Measurements from ENCODE around the gene MEF2C. TPM values are rescaled to one million over a fixed set of nuclear protein-coding genes. Genes with fewer than 3 reads are reported as not detected.
"Not testable (repeated sequence)": the region's sequence is repeated elsewhere in the genome, so short reads cannot be mapped to it uniquely, and the experiment has no call there.

Gene MEF2C
- total RNA-seq, 1 donor from 2014 or later: 125 TPM

DNA sequence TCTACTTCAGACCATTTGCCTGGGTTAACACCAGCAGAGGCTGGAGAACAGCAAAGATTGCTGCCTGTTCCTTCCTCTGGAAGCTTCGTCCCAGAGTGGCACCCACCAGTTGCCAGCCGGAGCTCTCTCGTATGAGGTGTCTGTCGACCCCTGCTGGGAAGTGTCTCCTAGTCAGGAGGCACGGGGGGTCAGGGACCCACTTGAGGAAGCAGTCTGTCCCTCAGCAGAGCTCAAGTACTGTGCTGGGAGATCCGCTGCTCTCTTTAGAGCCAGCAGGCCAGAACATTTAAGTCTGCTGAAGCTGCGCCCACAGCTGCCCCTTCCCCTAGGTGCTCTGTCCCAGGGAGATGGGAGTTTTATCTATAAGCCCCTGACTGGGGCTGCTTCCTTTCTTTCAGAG, 84.1 kb downstream of the MEF2C start:
- DNase-seq: not testable (repeated sequence)

DNA sequence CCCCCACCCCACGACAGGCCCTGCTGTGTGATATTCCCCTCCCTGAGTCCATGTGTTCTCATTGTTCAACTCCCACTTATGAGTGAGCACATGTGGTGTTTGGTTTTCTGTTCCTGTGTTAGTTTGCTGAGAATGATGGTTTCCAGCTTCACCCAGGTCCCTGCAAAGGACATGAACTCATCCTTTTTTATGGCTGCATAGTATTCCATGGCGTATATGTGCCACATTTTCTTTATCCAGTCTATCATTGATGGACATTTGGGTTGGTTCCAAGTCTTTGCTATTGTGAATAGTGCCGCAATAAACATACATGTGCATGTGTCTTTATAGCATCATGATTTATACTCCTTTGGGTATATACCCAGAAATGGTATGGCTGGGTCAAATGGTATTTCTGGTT, 89.2 kb downstream of the MEF2C start:
- DNase-seq: not testable (repeated sequence)

DNA sequence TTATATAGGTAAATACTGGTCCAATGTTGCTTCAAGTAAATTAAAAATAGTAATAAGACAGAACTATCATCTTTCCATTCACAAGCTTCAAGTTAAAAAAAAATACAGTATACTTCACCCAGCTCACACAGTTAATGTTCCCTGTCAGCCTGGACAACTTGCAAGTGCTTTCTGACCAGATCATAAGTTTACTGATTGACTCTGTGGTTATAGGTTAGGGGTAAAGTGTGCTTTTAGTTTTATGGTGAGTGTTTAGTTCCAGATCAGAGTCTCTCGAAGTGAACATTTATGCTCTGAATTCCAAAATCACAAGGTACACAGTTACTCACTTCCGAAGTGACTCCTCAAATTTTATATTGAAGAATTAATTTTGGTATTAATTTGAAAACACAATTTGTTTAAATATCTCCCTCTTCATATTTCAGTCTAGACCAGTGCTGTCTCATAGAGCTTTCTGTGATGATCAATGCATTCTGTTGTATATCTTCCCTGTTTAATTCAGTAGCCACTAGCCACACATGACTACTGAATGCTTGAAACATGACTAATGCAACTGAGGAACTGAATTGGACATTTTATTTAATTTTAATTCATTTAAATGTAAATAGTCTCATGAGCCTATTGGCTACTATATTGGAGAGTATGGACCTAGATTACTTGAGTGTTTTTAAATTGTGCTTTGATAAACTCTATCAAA, 90.7 kb downstream of the MEF2C start:
- no peak for DNase-seq

DNA sequence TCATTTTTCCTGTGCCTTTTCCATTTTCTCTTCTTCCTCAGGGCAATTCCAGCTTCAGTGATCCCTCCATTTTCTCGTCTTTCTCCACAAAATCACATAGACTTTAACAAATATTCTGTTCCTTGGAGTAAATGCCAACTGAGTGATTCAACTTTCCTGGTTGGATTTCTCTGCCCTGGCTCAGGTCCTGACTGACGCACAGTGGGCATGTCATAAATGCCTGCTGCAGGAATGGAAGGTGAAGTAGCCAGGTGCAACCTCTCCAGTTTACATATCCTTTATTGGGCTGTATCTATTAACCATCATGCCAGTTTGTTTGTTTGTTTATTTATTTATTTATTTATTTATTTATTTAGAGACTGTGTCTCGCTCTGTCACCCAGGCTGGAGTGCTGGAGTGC, 95.1 kb downstream of the MEF2C start:
- no peak for DNase-seq

DNA sequence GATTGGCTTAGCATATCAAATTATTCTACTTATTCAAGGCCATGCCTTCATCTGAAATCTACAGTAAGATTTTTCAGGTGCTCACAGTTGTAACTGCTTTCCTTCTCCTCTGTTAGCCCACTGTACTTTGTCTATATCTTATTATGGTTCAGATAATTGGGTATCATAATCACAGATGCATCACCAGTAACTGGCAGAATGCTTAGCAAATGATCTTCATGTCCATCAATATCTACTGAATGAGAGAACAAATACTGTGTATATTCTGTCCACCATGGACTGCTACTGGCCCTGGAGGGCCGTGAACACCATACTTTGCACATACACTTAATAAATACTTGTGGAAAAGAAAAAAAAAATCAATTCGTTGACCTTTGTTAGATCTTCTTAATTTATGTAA, 96.2 kb downstream of the MEF2C start:
- DNase-seq: no peak

DNA sequence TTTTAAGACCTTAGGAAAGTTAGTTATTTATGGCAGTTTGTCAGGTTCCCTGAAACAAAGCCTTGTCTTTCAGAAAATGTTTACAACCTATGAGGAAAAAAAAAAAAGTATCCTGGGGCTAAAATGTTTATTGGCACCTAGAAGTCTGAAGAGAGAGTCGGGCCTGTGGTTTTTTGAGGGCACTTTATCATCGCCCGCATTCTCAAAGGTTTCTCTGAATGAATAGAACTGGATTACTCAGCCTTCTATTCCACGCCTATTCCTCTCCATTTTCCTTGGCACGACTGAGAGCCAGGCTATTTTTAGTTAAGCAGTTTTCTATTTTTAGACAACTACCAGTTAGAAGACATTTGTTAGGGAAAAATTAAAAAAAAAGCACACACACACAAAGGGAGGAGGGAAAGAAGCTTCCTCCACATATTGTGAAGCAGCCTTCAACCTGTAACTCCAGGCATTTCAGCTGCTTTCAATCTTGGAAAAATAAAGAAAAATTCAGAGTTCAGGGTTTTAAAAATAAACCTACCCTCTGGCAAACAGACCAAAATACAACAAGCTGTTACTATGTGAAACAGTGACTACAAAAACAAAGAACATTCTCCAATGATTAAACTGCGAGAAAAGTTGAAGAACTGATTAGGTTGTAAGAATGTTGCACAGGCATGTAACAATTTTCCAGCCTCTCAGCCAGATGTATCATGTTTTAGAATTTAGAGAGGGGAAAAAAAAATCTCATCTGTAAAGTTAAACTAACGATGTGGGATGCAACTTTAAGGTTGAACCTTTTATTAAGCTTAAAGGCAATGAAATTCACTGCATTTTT, 97.0 kb downstream of the MEF2C start:
- peak; percentile 90 for DNase-seq

DNA sequence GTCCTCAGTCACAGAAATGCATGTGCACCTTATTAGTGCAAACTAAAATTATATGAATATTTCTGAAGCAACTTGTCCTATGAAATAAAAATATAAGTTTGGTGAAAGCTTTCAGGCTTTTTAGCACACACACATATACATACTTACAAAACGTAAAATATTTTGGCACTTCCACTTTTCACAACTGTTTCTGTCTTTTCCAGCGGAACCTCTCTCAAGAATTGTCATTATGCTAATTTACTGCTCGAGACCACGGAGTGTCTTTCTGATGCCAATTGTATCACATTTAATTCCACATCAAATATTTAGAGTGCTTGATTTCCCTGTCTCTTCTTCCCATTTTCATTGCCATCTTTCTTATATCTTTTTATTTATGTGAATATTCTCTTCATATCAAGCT, 100.4 kb downstream of the MEF2C start:
- DNase-seq: no peak

DNA sequence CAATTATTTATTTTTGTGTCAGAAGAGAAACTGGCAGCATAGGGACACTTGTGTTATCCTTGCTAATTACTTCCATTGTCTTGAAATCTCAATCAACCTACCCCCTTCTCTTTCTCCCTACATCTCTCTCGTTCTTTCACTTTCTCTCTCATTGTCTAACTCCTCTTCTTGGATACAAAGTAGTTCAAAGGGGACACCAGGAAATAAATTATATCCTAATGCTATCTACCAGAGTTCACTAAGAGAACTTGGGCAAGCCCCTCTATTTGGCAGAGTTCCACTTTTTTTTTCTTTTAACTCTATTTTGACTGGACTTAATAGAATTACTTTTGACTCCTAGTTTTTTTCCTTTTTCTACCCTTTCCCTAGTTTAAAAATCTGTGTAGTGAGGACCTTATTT, 102.2 kb downstream of the MEF2C start:
- no peak for DNase-seq

DNA sequence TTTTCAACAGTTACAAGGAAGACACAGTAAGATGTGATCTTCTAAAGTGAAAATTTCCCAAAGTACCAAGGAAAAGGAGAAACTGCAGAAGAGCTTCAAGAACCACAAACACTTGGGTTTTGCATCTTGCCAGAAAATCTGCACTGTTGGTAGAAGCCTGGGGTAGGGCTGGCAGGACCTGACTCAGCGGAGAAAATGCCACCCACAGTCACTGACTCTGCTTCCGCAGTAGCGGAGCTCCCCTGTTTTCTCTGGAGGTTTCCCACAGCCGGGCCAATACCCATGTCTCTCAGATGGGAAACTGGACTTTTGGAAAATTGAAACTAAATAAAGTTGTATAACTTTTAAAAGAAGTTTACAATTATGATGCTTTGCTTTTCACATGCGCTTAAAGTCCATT, 104.2 kb downstream of the MEF2C start:
- no peak for DNase-seq

DNA sequence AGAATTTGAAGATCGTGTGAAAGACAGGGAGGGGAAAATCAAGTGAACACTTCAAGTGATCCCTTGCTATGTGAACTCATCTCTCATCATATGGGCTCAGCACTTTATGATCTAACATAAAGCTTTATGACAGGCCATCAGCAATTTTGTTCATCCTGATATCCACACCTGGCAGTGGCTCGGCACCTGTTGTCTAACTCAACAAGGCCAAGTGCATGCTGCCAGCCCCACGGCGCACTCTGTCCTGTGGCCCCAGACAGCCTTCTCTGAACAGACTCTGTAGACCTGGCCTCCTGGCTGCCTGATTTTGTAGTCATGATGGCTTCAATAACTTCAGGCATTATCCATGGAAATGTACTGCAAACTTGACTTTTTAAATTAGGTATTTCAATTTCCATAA, 106.3 kb downstream of the MEF2C start:
- no peak for DNase-seq

DNA sequence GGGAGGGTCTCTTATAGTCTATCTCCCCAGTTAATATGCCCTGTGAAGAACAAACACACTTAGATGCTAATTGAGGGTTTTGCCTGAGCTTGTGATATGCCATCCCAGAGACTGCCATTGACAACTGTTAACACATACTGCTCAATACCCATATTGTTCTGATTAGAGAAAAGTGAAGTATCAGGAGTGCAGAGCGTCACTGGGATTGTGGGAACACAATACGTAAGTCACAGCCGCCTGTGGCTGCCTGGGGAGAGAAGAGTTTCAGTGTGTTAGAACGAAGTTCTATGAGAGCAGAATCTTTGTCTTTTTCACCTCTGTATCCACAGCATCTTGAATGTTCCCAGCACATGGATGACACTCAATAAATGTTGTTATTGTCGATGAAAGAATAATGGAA, 110.2 kb downstream of the MEF2C start:
- DNase-seq: no peak

DNA sequence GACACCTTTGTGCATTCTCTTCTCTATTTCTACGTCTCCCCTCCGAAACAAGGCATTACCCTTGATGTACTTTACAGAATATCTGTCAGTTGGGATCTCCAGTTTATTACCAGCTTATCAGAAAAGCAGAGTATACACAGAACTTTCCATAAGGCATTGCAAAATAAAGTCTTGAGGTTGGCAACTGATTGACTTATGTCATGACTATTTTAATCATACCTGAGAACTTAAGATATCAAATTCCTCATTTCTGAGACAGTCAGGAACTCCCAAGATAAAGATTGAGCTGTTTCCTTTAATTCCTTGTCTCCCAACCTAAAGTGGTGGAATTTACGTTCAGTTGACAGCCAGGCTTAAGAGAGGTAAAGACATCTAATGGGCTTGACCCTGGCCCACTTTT, 110.9 kb downstream of the MEF2C start:
- no peak for DNase-seq

DNA sequence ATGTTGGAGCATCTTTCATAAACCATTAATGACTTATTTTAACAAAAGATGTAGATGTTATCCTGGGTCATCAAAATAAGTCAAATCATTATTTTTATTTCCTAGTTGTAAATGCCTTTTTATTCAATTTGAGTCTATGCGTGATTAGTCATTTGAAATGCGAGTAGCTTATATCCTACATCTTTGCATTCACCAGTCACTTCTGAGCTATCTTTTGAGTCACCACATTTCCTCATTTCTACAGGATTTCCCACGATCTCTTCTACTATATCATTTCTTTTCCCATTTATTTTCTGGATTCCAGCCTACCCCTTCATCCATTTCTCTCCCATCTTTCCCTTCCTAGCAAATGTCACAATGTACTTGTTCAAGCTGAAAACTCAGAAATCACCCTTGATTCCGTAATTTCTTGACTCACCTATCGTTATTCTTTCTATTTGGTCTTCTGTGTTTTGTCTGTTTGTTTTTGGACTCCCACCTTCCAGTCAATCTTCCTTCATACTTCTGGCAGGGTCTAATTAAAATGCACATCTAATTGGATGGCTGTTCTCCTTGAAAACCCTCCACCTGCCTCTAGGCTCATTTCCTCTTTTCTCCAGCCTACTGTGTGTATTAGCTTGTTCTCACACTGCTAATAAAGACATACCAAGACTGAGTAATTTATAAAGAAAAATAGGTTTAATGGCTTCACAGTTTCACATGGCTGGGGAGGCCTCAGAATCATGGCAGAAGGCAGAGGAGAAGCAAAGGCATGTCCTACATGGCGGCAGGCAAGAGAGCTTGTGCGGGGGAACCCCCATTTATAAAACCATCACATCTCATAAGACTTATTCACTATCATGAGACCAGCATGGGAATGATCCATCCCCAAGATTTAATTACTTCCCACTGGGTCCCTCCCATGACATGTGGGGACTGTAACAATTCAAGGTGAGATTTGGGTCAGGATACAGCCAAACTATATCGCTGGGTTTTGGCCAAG, 112.4 kb downstream of the MEF2C start:
- no peak for DNase-seq

DNA sequence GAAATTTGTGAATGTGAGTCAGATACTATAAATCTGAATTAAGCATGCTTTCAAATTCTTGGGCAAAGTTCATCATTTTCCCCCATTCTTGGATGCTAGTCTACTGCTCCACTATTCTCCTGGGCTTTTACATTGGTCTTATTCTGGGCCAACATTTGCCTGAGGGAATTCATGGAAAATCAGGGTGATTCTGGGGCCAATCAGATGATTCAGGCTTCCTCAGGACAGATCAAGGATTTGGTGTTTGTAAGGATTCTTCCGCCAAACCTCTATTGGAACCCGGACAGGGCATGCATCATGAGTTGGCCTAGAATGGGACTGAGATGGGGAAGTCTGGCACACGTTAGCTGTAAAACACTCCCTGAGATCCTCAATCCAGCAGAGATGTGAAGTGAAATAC, 113.8 kb downstream of the MEF2C start:
- DNase-seq: peak; percentile 28

DNA sequence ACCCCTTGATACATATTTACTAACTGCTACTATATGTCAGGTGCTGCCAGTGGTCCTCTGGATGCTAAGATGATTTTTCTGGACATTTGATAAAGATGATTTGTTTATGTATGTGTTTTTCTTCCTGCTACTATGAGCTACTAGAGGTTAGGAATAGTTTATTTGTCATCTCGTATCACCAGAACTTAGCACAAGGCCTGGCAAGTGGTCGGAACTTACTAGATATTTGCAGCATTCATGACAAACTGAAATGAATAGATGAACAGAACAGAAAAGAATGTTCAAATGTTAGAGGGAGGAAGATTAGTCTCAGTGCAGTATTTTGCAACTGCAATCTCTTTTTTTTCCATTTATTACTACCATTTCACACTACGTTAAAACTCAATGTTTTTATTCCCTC, 114.6 kb downstream of the MEF2C start:
- DNase-seq: no peak

DNA sequence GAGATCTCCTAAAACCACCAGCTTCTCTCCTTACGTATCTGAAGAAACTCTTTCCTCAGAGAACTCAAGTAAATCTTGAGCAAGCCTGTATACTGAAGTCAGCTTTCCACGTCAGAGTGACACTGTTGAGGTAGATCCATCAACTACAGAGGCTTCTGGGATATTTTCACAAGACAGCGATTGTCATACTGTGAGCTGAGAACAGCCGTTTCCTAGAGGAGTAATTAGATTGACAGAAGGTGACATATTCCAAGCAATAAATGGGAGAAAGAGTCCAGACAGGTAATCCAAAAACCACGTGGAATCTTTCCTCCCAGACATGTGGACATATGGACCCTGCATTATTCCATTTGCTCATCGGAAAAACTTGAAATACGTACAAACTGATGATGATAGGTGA, 117.2 kb downstream of the MEF2C start:
- DNase-seq: no peak

DNA sequence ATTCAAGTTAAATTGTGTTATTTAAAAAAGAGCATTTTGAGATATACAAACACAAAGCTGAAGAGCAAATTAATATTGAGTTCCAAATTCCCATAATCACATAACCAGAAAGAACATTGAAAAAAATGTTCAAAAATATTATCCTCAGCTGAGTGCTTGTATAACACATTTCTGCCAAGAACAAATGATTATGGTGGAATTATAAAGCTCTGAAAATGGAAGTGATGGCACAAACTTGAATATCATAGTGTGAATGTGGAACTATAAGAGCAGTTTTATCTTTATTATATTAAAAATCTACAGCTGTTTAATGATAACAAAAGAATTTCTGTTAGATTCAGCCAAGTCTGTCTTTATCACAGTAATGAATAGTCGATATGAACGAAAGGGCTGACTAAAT, 117.8 kb downstream of the MEF2C start:
- DNase-seq: no peak

DNA sequence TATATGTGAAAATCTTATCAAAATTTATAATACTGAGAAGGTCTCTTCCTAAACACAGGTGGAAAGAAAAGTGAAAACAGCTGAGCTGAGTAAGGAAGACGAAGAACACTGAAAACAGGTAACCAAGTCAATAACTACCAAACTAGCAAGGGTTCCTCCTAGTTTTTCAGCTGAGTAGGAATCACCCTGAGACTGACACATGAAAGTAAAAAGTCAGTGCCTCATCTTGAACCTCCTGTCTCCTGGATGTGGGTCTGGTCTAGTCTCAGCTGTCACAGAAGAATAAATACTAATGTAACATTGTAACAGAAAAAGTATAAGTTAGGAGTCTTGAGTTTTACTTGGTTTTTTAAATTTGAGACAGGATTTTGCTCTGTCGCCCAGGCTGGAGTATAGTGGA, 121.0 kb downstream of the MEF2C start:
- no peak for DNase-seq

DNA sequence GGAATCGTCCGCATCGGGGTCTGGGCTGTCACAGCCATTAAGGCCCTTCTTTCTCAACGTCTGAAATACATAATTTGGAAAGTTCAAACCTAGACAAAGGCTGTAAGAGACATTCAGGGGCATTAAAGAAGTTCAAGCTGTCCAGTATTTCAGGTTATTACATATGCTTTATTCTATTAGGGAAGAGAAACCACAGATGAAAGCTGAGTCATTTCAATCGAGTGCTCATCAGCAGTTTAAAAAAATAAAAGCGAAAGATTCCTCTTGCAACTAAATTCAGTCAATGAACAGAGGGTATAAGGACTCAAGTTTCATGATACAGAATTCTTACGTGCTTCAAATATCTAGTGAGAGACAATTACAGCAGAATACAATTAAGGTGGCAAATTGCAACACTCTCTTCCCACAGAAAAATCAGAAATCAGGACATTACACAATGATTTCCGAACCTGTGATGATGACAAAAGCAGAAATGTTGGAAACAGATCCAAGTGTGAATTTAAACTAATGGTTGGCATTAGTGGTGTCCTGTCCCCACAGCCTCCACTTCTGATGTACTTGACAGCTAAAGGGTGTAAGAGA, 121.6 kb downstream of the MEF2C start:
- DNase-seq: no peak

DNA sequence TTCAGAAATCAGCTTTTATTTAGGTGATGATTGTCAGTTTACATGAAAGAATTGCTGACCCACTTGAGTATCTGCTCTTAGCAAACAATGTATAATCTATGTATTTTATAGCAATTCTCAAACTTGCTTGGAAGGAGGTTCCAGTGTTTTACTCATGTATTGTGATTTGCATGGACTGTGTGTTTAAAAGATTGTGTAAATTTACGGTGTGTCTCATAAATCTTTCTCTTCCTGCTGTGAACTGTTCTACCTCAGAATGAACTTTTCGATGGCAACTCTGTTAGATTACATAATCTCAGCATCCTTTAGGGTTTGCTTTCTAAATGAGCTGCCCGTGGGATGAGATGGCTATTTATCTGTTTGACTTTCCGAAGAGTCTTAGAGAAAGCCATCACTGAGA, 122.5 kb downstream of the MEF2C start:
- no peak for DNase-seq

DNA sequence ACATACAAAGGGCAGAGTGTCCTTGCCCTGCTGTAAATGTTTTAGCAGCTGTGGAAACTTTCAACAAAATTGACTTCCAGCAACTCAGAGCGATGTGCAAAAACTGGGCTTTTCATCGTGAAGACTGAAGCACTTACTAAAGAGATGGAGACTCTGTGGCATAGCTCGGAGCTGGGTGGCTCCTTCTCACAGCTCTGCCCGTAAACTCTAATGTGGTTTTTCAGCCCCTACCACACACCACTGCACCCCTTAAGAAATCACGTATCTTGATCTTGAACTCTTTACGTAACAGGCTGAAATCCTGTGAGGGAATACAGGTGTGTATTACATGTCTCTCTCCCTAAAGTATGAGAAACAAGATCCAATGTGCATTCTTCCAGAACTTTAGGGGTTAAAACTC, 124.4 kb downstream of the MEF2C start:
- DNase-seq: no peak

DNA sequence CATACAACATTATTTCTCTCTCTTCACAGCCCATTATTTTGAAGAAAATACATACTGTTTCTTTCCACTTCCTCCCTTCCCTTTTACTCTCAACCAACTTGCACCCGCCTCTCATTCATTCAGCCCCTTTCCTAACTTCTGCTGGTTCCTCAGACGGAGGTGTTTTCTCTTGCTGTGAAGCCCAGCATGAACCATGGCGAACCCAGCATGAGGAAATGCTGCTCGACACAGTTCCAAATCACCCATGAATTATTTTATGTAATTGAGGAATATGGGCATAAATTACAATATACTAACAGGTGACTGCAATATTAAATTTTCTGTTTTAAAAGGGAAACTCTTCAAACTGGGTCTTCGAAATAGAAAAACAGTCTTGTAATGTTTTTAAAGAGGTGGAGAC, 124.8 kb downstream of the MEF2C start:
- DNase-seq: no peak

Data from skin of body (tissue), 2 donors.